ENCODE measurements around the gene VAV2.
A peak's percentile ranks its signal among the peaks of the same experiment; 100 is the strongest.

Gene VAV2

GRCh38 chr9:133854765-133855164 lies 137.4 kb downstream of the VAV2 start:
- DNase-seq: no peak

- no peak for DNase-seq
Measured at GRCh38 chr9:133854048-133854447, 138.1 kb downstream of the VAV2 start.

- DNase-seq: no peak
Measured at GRCh38 chr9:133853331-133853730, 138.8 kb downstream of the VAV2 start.

GRCh38 chr9:133852431-133852830 lies 139.7 kb downstream of the VAV2 start:
- no peak for DNase-seq

GRCh38 chr9:133851693-133852092 lies 140.4 kb downstream of the VAV2 start:
- no peak for DNase-seq

GRCh38 chr9:133850937-133851336 lies 141.2 kb downstream of the VAV2 start:
- DNase-seq: no peak

- no peak for DNase-seq
Measured at GRCh38 chr9:133850161-133850560, 142.0 kb downstream of the VAV2 start.

- DNase-seq: no peak
Measured at GRCh38 chr9:133849110-133849670, 142.9 kb downstream of the VAV2 start.

- no peak for DNase-seq
Measured at GRCh38 chr9:133848471-133849109, 143.5 kb downstream of the VAV2 start.

- no peak for DNase-seq
Measured at GRCh38 chr9:133846483-133847090, 145.5 kb downstream of the VAV2 start.

- DNase-seq: peak in 35 of 51 donors; percentile 8 to 64 (median 39)
Measured at GRCh38 chr9:133845440-133845839, 146.7 kb downstream of the VAV2 start.

- DNase-seq: no peak
Measured at GRCh38 chr9:133844881-133845410, 147.2 kb downstream of the VAV2 start.

- DNase-seq: no peak
Measured at GRCh38 chr9:133844398-133844784, 147.7 kb downstream of the VAV2 start.

- DNase-seq: no peak
Measured at GRCh38 chr9:133843751-133844397, 148.2 kb downstream of the VAV2 start.

- no peak for DNase-seq
Measured at GRCh38 chr9:133843250-133843649, 148.9 kb downstream of the VAV2 start.

GRCh38 chr9:133842721-133843227 lies 149.3 kb downstream of the VAV2 start:
- no peak for DNase-seq

- DNase-seq: no peak
Measured at GRCh38 chr9:133842174-133842573, 149.9 kb downstream of the VAV2 start.

- no peak for DNase-seq
Measured at GRCh38 chr9:133841167-133841812, 150.8 kb downstream of the VAV2 start.

- no peak for DNase-seq
Measured at GRCh38 chr9:133839822-133840329, 152.2 kb downstream of the VAV2 start.

GRCh38 chr9:133838859-133839507 lies 153.1 kb downstream of the VAV2 start:
- no peak for DNase-seq
